K562 (cell line): Measurements from ENCODE around the gene RAB1B. TPM values are rescaled to one million over a fixed set of nuclear protein-coding genes. Genes with fewer than 3 reads are reported as not detected.

Source experiments
- C11orf30 ChIP-seq: fragments of 450-650 bp; IDR thresholded peaks from 2 replicates; pipeline ENCODE4 v1.6.1; 2016; ENCODE audit warnings: low read depth, mild to moderate bottlenecking
- CTCFL ChIP-seq: IDR thresholded peaks from 2 replicates; pipeline ENCODE4 v1.6.1; 2011; ENCODE audit warnings: borderline replicate concordance, low read depth, mild to moderate bottlenecking, moderate library complexity, low read length; ENCODE audit not compliant: insufficient read depth, poor library complexity, severe bottlenecking
- PBX2 ChIP-seq, 2 experiments: IDR thresholded peaks in 1 of 2; conservative IDR thresholded peaks in 1 of 2; 2 replicates each; pipeline ENCODE4 v1.6.1; 2016; ENCODE audit warnings: low read depth in 2 of 2, mild to moderate bottlenecking in 1 of 2, missing compliant biosample characterization in 1 of 2, missing genetic modification characterization in 1 of 2, moderate library complexity in 1 of 2
- PHF20 ChIP-seq: fragments of 450-650 bp; IDR thresholded peaks from 2 replicates; pipeline ENCODE4 v1.6.1; 2018; ENCODE audit not compliant: partially characterized antibody
- PKNOX1 ChIP-seq: fragments of 450-650 bp; IDR thresholded peaks from 2 replicates; pipeline ENCODE4 v1.6.1; 2016
- POLR2B ChIP-seq: fragments of 450-650 bp; IDR thresholded peaks from 2 replicates; pipeline ENCODE4 v1.6.1; 2018; ENCODE audit warnings: low read depth; ENCODE audit not compliant: partially characterized antibody
- PPARD ChIP-seq: fragments of 250-450 bp; sonication (Bioruptor Pico); IDR thresholded peaks from 2 replicates; pipeline ENCODE4 v1.8.0; 2022; ENCODE audit warnings: inconsistent platforms, mild to moderate bottlenecking, moderate library complexity
- SP1 ChIP-seq: sonication (generic); formaldehyde crosslinking; IDR thresholded peaks from 2 replicates; pipeline ENCODE4 v1.8.1; 2022; ENCODE audit warnings: mild to moderate bottlenecking, missing genetic modification reagents
- TARDBP ChIP-seq: fragments of 450-650 bp; IDR thresholded peaks from 2 replicates; pipeline ENCODE4 v1.6.1; 2016
- ZBTB43 ChIP-seq: sonication (generic); formaldehyde crosslinking; IDR thresholded peaks from 2 replicates; pipeline ENCODE4 v1.8.0; 2023; ENCODE audit warnings: mild to moderate bottlenecking, missing genetic modification reagents
- polyA plus RNA-seq, 8 experiments: library from polyadenylated mRNA; depleted of rRNA in 4 of 8; stranded (reverse) in 5 of 8; unstranded in 3 of 8; fragments of >200 nt; fragmentation: Nextera tagmentation in 2 of 8; fragmentation: Illumina TruSeq in 1 of 8; extraction: Ambion mirVana in 2 of 8; extraction: Trizol in 1 of 8; gene quantifications; 2 replicates each; pipeline versions ENCODE4 v1.2.1 to v1.2.3, GENCODE V29; 2011 to 2014; ENCODE audit warnings: inconsistent platforms in 1 of 8, missing spikeins in 1 of 8
- total RNA-seq, 7 experiments: library from RNA; depleted of rRNA in 6 of 7; stranded (reverse); fragments of >200 nt in 6 of 7; fragmentation: Illumina TruSeq in 2 of 7; extraction: Trizol in 2 of 7; gene quantifications; 2 replicates each; pipeline versions ENCODE4 v1.2.1 to v1.2.3, GENCODE V29; 2011 to 2021; ENCODE audit warnings: low replicate concordance in 1 of 7
- TF ChIP-seq, protein P1 (sequence below): sonication (generic); formaldehyde crosslinking; IDR thresholded peaks from 2 replicates; pipeline ENCODE4 v1.8.0; 2022; ENCODE audit warnings: mild to moderate bottlenecking, missing genetic modification reagents
- TF ChIP-seq, protein P2 (sequence below): fragments of 450-650 bp; IDR thresholded peaks from 2 replicates; pipeline ENCODE4 v1.6.1; 2018; ENCODE audit not compliant: partially characterized antibody

The RAB1B gene
- total and polyA plus RNA-seq, 9 of the 15 experiments (the other 6 are each of a cell fraction or from before 2014, with no cell fraction given) = 5.6 to 146 (median 98.6) TPM

- no peak for TF ChIP-seq ZBTB43 (CRISPR knock-in tag)
- peak; percentile 69 for TF ChIP-seq PHF20
- peak; percentile 100 for TF ChIP-seq PKNOX1
- peak; percentile 78 for TF ChIP-seq SP1 (CRISPR knock-in tag)
- TF ChIP-seq PBX2 (CRISPR knock-in tag; IDR thresholded peaks at IDR 0.05; ENCODE audit: low read depth) = peak; percentile 82
- TF ChIP-seq PBX2 (tag; conservative IDR thresholded peaks at IDR 0.05; ENCODE audit: low read depth) = peak; percentile 98
- TF ChIP-seq C11orf30 = peak; percentile 39
- TF ChIP-seq TARDBP = peak; percentile 81; the same call in 1 of the 2 replicates
- TF ChIP-seq, protein P1, sequence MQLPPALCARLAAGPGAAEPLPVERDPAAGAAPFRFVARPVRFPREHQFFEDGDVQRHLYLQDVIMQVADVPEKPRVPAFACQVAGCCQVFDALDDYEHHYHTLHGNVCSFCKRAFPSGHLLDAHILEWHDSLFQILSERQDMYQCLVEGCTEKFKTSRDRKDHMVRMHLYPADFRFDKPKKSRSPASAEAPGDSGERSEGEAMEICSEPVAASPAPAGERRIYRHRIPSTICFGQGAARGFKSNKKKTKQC (CRISPR knock-in tag) = 0 out of 2 replicates have a peak, but pooled peaks have one; percentile 69
- TF ChIP-seq PPARD (CRISPR knock-in tag) = no peak
- peak; percentile 41 for TF ChIP-seq CTCFL
- TF ChIP-seq POLR2B = peak; percentile 58
- TF ChIP-seq, protein P2, sequence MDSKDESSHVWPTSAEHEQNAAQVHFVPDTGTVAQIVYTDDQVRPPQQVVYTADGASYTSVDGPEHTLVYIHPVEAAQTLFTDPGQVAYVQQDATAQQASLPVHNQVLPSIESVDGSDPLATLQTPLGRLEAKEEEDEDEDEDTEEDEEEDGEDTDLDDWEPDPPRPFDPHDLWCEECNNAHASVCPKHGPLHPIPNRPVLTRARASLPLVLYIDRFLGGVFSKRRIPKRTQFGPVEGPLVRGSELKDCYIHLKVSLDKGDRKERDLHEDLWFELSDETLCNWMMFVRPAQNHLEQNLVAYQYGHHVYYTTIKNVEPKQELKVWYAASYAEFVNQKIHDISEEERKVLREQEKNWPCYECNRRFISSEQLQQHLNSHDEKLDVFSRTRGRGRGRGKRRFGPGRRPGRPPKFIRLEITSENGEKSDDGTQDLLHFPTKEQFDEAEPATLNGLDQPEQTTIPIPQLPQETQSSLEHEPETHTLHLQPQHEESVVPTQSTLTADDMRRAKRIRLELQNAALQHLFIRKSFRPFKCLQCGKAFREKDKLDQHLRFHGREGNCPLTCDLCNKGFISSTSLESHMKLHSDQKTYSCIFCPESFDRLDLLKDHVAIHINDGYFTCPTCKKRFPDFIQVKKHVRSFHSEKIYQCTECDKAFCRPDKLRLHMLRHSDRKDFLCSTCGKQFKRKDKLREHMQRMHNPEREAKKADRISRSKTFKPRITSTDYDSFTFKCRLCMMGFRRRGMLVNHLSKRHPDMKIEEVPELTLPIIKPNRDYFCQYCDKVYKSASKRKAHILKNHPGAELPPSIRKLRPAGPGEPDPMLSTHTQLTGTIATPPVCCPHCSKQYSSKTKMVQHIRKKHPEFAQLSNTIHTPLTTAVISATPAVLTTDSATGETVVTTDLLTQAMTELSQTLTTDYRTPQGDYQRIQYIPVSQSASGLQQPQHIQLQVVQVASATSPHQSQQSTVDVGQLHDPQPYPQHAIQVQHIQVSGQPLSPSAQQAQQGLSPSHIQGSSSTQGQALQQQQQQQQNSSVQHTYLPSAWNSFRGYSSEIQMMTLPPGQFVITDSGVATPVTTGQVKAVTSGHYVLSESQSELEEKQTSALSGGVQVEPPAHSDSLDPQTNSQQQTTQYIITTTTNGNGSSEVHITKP = peak; percentile 15
Observed at GRCh38 chr11:66288671-66289547, 20.5 kb downstream of the RAB1B start, which contains the start of gene YIF1A (continued).
